Measurements from ENCODE around the gene MLLT10. TPM values are rescaled to one million over a fixed set of nuclear protein-coding genes. Genes with fewer than 3 reads are reported as not detected.

MLLT10 gene
- total and polyA plus RNA-seq, 2 of the 8 experiments (the other 6 are each of a cell fraction or from before 2014, with no cell fraction given) = 53.1 to 62.1 TPM

GRCh38 chr10:21508706-21509331 is 25.2 kb upstream of the MLLT10 start (continued):
- TF ChIP-seq HDAC6 (IDR thresholded peaks at IDR 0.05; ENCODE audit: low read depth, low read length) (no peak), BACH1 (IDR thresholded peaks at IDR 0.05; ENCODE audit: low read length) (no peak), ATF3 (IDR thresholded peaks at IDR 0.05; ENCODE audit: insufficient read depth, low read depth, low read length) (no peak), SP1 (IDR thresholded peaks at IDR 0.05; ENCODE audit: low read depth, low read length) (no peak), YY1 (IDR thresholded peaks at IDR 0.05; ENCODE audit: low read depth, low read length) (peak; percentile 71; the same call in 1 of the 2 replicates), SIN3A (conservative IDR thresholded peaks at IDR 0.05 in 1 of 2, IDR thresholded peaks at IDR 0.05 in 1 of 2; ENCODE audit: low read depth in 1 of 2, low read length in 2 of 2) (no peak), JUND (IDR thresholded peaks at IDR 0.05; ENCODE audit: low read length) (no peak), SIRT6 (IDR thresholded peaks at IDR 0.05; ENCODE audit: low read length) (no peak), CHD2 (IDR thresholded peaks at IDR 0.05; ENCODE audit: low read length) (no peak), RAD21 (IDR thresholded peaks at IDR 0.05 in 1 of 2, conservative IDR thresholded peaks at IDR 0.05 in 1 of 2; ENCODE audit: low read depth in 2 of 2, low read length in 2 of 2) (no peak), TAF1 (IDR thresholded peaks at IDR 0.05; ENCODE audit: low read depth, low read length) (no peak)
